ENCODE data around the gene GPD2. TPM values are rescaled to one million over a fixed set of nuclear protein-coding genes. Genes with fewer than 3 reads are reported as not detected.

The GPD2 gene
- total and polyA plus RNA-seq, 2 of the 8 experiments (the other 6 are each of a cell fraction or from before 2014, with no cell fraction given) = 8.4 to 43.1 TPM

- TF ChIP-seq CTCF (IDR thresholded peaks at IDR 0.05; ENCODE audit: control extremely low read depth in 1 of 3, insufficient read depth in 1 of 3, low read depth in 1 of 3, low read length in 3 of 3) (no peak), JUN (IDR thresholded peaks at IDR 0.05; ENCODE audit: low read depth, low read length) (no peak), MAFK (IDR thresholded peaks at IDR 0.05; ENCODE audit: low read depth, low read length) (no peak)
Measured at GRCh38 chr2:156593594-156593921, 157.4 kb downstream of the GPD2 start (continued).

Data from H1 (cell line).